SK-N-SH treated with all-trans-retinoic acid at 6 μM for 48 hours (cell line): ENCODE results near the gene AUH.

Source experiments
- ARNTL ChIP-seq: fragments of 450-650 bp; formaldehyde crosslinking; IDR thresholded peaks from 2 replicates; pipeline ENCODE4 v1.5.0; 2020; ENCODE audit warnings: low read depth, mild to moderate bottlenecking, moderate library complexity, borderline replicate concordance
- PPARA ChIP-seq: fragments of 250-450 bp; sonication (Bioruptor Pico); IDR thresholded peaks from 2 replicates; pipeline ENCODE4 v1.5.0; 2020; ENCODE audit warnings: mild to moderate bottlenecking, borderline replicate concordance
- ZFP3 ChIP-seq: fragments of 250-450 bp; sonication (Bioruptor Pico); IDR thresholded peaks from 2 replicates; pipeline ENCODE4 v1.5.0; 2020; ENCODE audit warnings: mild to moderate bottlenecking, moderate library complexity
- ZNF8 ChIP-seq: fragments of 450-650 bp; formaldehyde crosslinking; IDR thresholded peaks from 2 replicates; pipeline ENCODE4 v1.5.0; 2020; ENCODE audit warnings: mild to moderate bottlenecking, moderate library complexity
- TF ChIP-seq, protein P1 (sequence below): fragments of 250-450 bp; sonication (Bioruptor Pico); IDR thresholded peaks from 2 replicates; pipeline ENCODE4 v1.8.0; 2020; ENCODE audit warnings: mild to moderate bottlenecking, moderate library complexity, borderline replicate concordance
- TF ChIP-seq, protein P2 (sequence below): fragments of 250-450 bp; sonication (Bioruptor Pico); IDR thresholded peaks from 2 replicates; pipeline ENCODE4 v1.5.1; 2020; ENCODE audit warnings: low read depth, mild to moderate bottlenecking, moderate library complexity

- TF ChIP-seq PPARA (CRISPR knock-in tag) (no peak), ARNTL (CRISPR knock-in tag) (no peak), ZNF8 (no peak), ZFP3 (no peak)
- TF ChIP-seq, protein P1, sequence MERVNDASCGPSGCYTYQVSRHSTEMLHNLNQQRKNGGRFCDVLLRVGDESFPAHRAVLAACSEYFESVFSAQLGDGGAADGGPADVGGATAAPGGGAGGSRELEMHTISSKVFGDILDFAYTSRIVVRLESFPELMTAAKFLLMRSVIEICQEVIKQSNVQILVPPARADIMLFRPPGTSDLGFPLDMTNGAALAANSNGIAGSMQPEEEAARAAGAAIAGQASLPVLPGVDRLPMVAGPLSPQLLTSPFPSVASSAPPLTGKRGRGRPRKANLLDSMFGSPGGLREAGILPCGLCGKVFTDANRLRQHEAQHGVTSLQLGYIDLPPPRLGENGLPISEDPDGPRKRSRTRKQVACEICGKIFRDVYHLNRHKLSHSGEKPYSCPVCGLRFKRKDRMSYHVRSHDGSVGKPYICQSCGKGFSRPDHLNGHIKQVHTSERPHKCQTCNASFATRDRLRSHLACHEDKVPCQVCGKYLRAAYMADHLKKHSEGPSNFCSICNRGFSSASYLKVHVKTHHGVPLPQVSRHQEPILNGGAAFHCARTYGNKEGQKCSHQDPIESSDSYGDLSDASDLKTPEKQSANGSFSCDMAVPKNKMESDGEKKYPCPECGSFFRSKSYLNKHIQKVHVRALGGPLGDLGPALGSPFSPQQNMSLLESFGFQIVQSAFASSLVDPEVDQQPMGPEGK (CRISPR knock-in tag): no peak
- TF ChIP-seq, protein P2, sequence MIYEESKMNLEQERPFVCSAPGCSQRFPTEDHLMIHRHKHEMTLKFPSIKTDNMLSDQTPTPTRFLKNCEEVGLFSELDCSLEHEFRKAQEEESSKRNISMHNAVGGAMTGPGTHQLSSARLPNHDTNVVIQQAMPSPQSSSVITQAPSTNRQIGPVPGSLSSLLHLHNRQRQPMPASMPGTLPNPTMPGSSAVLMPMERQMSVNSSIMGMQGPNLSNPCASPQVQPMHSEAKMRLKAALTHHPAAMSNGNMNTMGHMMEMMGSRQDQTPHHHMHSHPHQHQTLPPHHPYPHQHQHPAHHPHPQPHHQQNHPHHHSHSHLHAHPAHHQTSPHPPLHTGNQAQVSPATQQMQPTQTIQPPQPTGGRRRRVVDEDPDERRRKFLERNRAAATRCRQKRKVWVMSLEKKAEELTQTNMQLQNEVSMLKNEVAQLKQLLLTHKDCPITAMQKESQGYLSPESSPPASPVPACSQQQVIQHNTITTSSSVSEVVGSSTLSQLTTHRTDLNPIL (CRISPR knock-in tag): no peak
Measured at GRCh38 chr9:91172329-91172728, 189.4 kb downstream of the AUH start.
